Keratinocyte (primary cell): ENCODE data around the gene ENPP3. TPM values are rescaled to one million over a fixed set of nuclear protein-coding genes. Genes with fewer than 3 reads are reported as not detected.

ENCODE experiments used
- DNase-seq: peaks from one replicate; pipeline ENCODE4 v3.0.0-alpha.2; 2011; ENCODE audit warnings: low read depth, missing footprints, low spot score
- FAIRE-seq: peaks from 2 replicates; lab custom pipeline; 2011; peaks lifted over from hg19 to GRCh38; lab: Jason Lieb, UNC
- H2AFZ ChIP-seq: 2 replicates; pipeline ENCODE4 v1.6.0; 2012; ENCODE audit warnings: low read length, control low read depth, inconsistent platforms; ENCODE audit not compliant: control insufficient read depth
- H3K27ac ChIP-seq: 2 replicates; pipeline ENCODE4 v1.5.1; 2011; ENCODE audit warnings: low read length; ENCODE audit not compliant: control insufficient read depth, insufficient read depth
- H3K27me3 ChIP-seq: 3 replicates; pipeline ENCODE4 v1.6.0; 2011; ENCODE audit warnings: low read length; ENCODE audit not compliant: control insufficient read depth, insufficient read depth; ENCODE audit errors: extremely low read depth
- H3K36me3 ChIP-seq, 2 experiments: 2 replicates in 1 of 2; 3 replicates in 1 of 2; pipeline ENCODE4 v1.5.1; 2011; ENCODE audit warnings: low read length in 2 of 2, mild to moderate bottlenecking in 1 of 2; ENCODE audit not compliant: control insufficient read depth in 2 of 2, insufficient read depth in 2 of 2; ENCODE audit errors: extremely low read depth in 1 of 2
- H3K4me1 ChIP-seq: 3 replicates; pipeline ENCODE4 v1.5.1; 2011; ENCODE audit warnings: low read length; ENCODE audit not compliant: control insufficient read depth, insufficient read depth; ENCODE audit errors: extremely low read depth
- H3K4me2 ChIP-seq: 3 replicates; pipeline ENCODE4 v1.6.0; 2011; ENCODE audit warnings: low read depth, low read length; ENCODE audit not compliant: control insufficient read depth, insufficient read depth; ENCODE audit errors: extremely low read depth
- H3K4me3 ChIP-seq, 3 experiments: fragments of 200-600 bp in 1 of 3; sonication (generic) in 1 of 3; 2 replicates in 2 of 3; 3 replicates in 1 of 3; pipeline ENCODE4 v1.5.1; 2011 to 2016; ENCODE audit warnings: low read length in 3 of 3, mild to moderate bottlenecking in 3 of 3, control low read depth in 2 of 3, inconsistent platforms in 1 of 3, low read depth in 1 of 3, mixed read lengths in 1 of 3, mixed run types in 1 of 3, moderate library complexity in 1 of 3; ENCODE audit not compliant: control insufficient read depth in 2 of 3, insufficient read depth in 2 of 3; ENCODE audit errors: extremely low read depth in 1 of 3
- H3K79me2 ChIP-seq: 2 replicates; pipeline ENCODE4 v1.6.0; 2012; ENCODE audit warnings: low read length; ENCODE audit not compliant: control insufficient read depth, insufficient read depth
- H3K9ac ChIP-seq: 3 replicates; pipeline ENCODE4 v1.6.0; 2011; ENCODE audit warnings: low read length; ENCODE audit not compliant: control insufficient read depth, insufficient read depth; ENCODE audit errors: extremely low read depth
- H3K9me1 ChIP-seq: 3 replicates; pipeline ENCODE4 v1.6.0; 2011; ENCODE audit warnings: low read length; ENCODE audit not compliant: control insufficient read depth, insufficient read depth; ENCODE audit errors: extremely low read depth
- H3K9me3 ChIP-seq: 2 replicates; pipeline ENCODE4 v1.5.1; 2012; ENCODE audit warnings: low read depth, low read length; ENCODE audit not compliant: control insufficient read depth
- H4K20me1 ChIP-seq: 3 replicates; pipeline ENCODE4 v1.6.0; 2011; ENCODE audit warnings: low read length; ENCODE audit not compliant: control insufficient read depth, insufficient read depth; ENCODE audit errors: extremely low read depth
- CTCF ChIP-seq, 3 experiments: IDR thresholded peaks in 1 of 3; conservative IDR thresholded peaks in 1 of 3; optimal IDR thresholded peaks in 1 of 3; 2 replicates in 2 of 3; 3 replicates in 1 of 3; pipeline versions ENCODE3 to v1.5.1; 2011; ENCODE audit warnings: low read length in 3 of 3, mild to moderate bottlenecking in 3 of 3, moderate library complexity in 2 of 3, control low read depth in 1 of 3, inconsistent platforms in 1 of 3; ENCODE audit not compliant: insufficient read depth in 2 of 3; ENCODE audit errors: extremely low read depth in 1 of 3
- EZH2 ChIP-seq: IDR thresholded peaks from one replicate; pipeline ENCODE4 v1.6.1; 2012; ENCODE audit warnings: inconsistent platforms, mild to moderate bottlenecking, low read length, moderate library complexity
- dilution Hi-C: fragments of 300-500 bp; cut with MboI; formaldehyde crosslinking; loops from one replicate; pipeline ENCODE4 v1.7.0; 2020; ENCODE audit warnings: low sequenced_read_pairs; ENCODE audit not compliant: extremely low pct_ligation_motif_present
- polyA plus RNA-seq, 5 experiments: library from polyadenylated mRNA; depleted of rRNA in 3 of 5; stranded (reverse) in 3 of 5; stranded (forward) in 1 of 5; unstranded in 1 of 5; fragments of >200 nt; gene quantifications; 1 replicate in 1 of 5; 2 replicates in 3 of 5; 3 replicates in 1 of 5; pipeline versions ENCODE4 v1.2.1 to v1.2.3, GENCODE V29; 2011 to 2012; ENCODE audit warnings: missing spikeins in 2 of 5, low read depth in 1 of 5, low replicate concordance in 1 of 5

The ENPP3 gene
- polyA plus RNA-seq, 1 donor (not counting 4 experiments of a cell fraction or from before 2014, with no cell fraction given) = not detected

- DNase-seq = no peak
- dilution Hi-C loops = no loop called here
- Histone ChIP-seq H3K4me1 (no peaks in the 10 kb centered on the region), H3K36me3 (no peaks in the 10 kb centered on the region), H3K9me1 (no peaks in the 10 kb centered on the region), H3K79me2 (no peaks in the 10 kb centered on the region), H2AFZ (no peak overlapping the region), H3K4me3 (no peak overlapping the region), H3K9ac (no peak overlapping the region), H4K20me1 (no peaks in the 10 kb centered on the region), H3K27ac (no peak overlapping the region), H3K9me3 (no peaks in the 10 kb centered on the region), H3K27me3 (no peaks in the 10 kb centered on the region), H3K4me2 (no peak overlapping the region)
- FAIRE-seq = no peak
- TF ChIP-seq EZH2 (no peak), CTCF (optimal IDR thresholded peaks at IDR 0.05 in 1 of 3, IDR thresholded peaks at IDR 0.05 in 1 of 3, conservative IDR thresholded peaks at IDR 0.05 in 1 of 3; ENCODE audit: extremely low read depth in 1 of 3, insufficient read depth in 2 of 3, low read length in 3 of 3) (no peak)
These were observed 96.4 kb downstream of the ENPP3 start for GRCh38 chr6:131733376-131734016.

- H4K20me1 ChIP-seq = no peaks in the 10 kb centered on the region
- no peak for TF ChIP-seq EZH2
- TF ChIP-seq CTCF (optimal IDR thresholded peaks at IDR 0.05 in 1 of 3, IDR thresholded peaks at IDR 0.05 in 1 of 3, conservative IDR thresholded peaks at IDR 0.05 in 1 of 3; ENCODE audit: extremely low read depth in 1 of 3, insufficient read depth in 2 of 3, low read length in 3 of 3) = no peak
- no peaks in the 10 kb centered on the region for H3K79me2 ChIP-seq
- no peaks in the 10 kb centered on the region for H3K27me3 ChIP-seq
- no peak overlapping the region for H3K4me3 ChIP-seq
- H3K9me3 ChIP-seq = no peaks in the 10 kb centered on the region
- dilution Hi-C loops = no loop called here
- H3K9me1 ChIP-seq = no peaks in the 10 kb centered on the region
- no peaks in the 10 kb centered on the region for H3K4me1 ChIP-seq
- H2AFZ ChIP-seq = no peak overlapping the region
- DNase-seq (no peak), FAIRE-seq (no peak)
- no peak overlapping the region for H3K4me2 ChIP-seq
- no peak overlapping the region for H3K27ac ChIP-seq
- H3K36me3 ChIP-seq = no peaks in the 10 kb centered on the region
- H3K9ac ChIP-seq = no peak overlapping the region
These were observed 99.0 kb downstream of the ENPP3 start for GRCh38 chr6:131736003-131736596.
